K562 (cell line): ENCODE measurements around the gene EIF5. TPM values are rescaled to one million over a fixed set of nuclear protein-coding genes. Genes with fewer than 3 reads are reported as not detected.

Experiments used
- ATAC-seq: fragments of 200-7000 bp; cut with Tn5 transposase; 3 replicates; pipeline ENCODE4 v1.9.1; 2020; ENCODE audit warnings: moderate library complexity
- BruUV-seq: library from RNA; stranded (reverse); fragments of 400-500 nt; replicated peaks from 2 replicates; lab custom pipeline; 2021; lab: Mats Ljungman, UMichigan
- CTCF ChIA-PET: fragments of 300-600 bp; formaldehyde crosslinking; extraction: SDS; loops from one replicate; lab custom pipeline; 2021; ENCODE audit warnings: low intra/inter-chr PET ratio; lab: Yijun Ruan, JAX
- POLR2A ChIA-PET: fragments of 300-600, 350-650 bp; sonication (Branson Sonifier 250); formaldehyde crosslinking; extraction: SDS; loops from one replicate; lab custom pipeline; 2021; ENCODE audit warnings: antibody characterized with exemption, inconsistent platforms; lab: Yijun Ruan, JAX
- DNase-seq, 4 experiments: peaks; one replicate each; pipeline versions ENCODE4 v3.0.0 to v3.0.0-alpha.2; 2011 to 2018; ENCODE audit warnings: low spot score in 3 of 4, mixed read lengths in 3 of 4; ENCODE audit errors: extremely low read depth in 1 of 4
- FAIRE-seq: peaks from 2 replicates; lab custom pipeline; 2011; peaks lifted over from hg19 to GRCh38; lab: Jason Lieb, UNC
- H2AFZ ChIP-seq: 2 replicates; pipeline ENCODE4 v1.6.0; 2011; ENCODE audit warnings: low read depth, low read length, control low read depth, inconsistent platforms
- H3K27ac ChIP-seq: fragments of 200-600 bp; 3 replicates; pipeline ENCODE4 v1.8.0; 2011; ENCODE audit warnings: low read depth, mild to moderate bottlenecking, control low read depth, inconsistent platforms, low read length, moderate library complexity, mixed read lengths; ENCODE audit errors: extremely low read depth
- H3K27me3 ChIP-seq, 2 experiments: fragments of 300-600 bp in 1 of 2; 2 replicates in 1 of 2; 3 replicates in 1 of 2; pipeline versions ENCODE4 v1.6.0 to v1.8.0; 2011; ENCODE audit warnings: inconsistent platforms in 2 of 2, low read length in 2 of 2, mild to moderate bottlenecking in 1 of 2, mixed read lengths in 1 of 2, moderate library complexity in 1 of 2; ENCODE audit not compliant: control insufficient read depth in 2 of 2, insufficient read depth in 2 of 2
- H3K36me3 ChIP-seq: fragments of 300-600 bp; 3 replicates; pipeline ENCODE4 v1.8.0; 2011; ENCODE audit warnings: mild to moderate bottlenecking, low read length, inconsistent platforms; ENCODE audit not compliant: control insufficient read depth, insufficient read depth
- H3K4me1 ChIP-seq, 2 experiments: fragments of 200-600 bp in 1 of 2; replicated peaks in 1 of 2; 2 replicates in 1 of 2; 3 replicates in 1 of 2; pipeline versions ENCODE4 v1.5.1 to v1.8.0; 2011; ENCODE audit warnings: inconsistent platforms in 2 of 2, low read length in 2 of 2, mild to moderate bottlenecking in 1 of 2, mixed read lengths in 1 of 2, moderate library complexity in 1 of 2; ENCODE audit not compliant: control insufficient read depth in 2 of 2, insufficient read depth in 2 of 2
- H3K4me2 ChIP-seq: 2 replicates; pipeline ENCODE4 v1.6.1; 2011; ENCODE audit warnings: low read length, control low read depth, inconsistent platforms, mixed read lengths; ENCODE audit not compliant: insufficient read depth
- H3K4me3 ChIP-seq: fragments of 200-600 bp; sonication (generic), shearing (Covaris generic); 2 replicates; pipeline ENCODE4 v1.5.1; 2016; ENCODE audit warnings: control low read depth, inconsistent platforms
- H3K79me2 ChIP-seq: fragments of 200-600 bp; 3 replicates; pipeline ENCODE4 v1.8.0; 2011; ENCODE audit warnings: low read length, inconsistent platforms; ENCODE audit not compliant: control insufficient read depth, insufficient read depth
- H3K9ac ChIP-seq, 2 experiments: 2 replicates each; pipeline versions ENCODE4 v1.6.0 to v1.6.1; 2011; ENCODE audit warnings: low read depth in 2 of 2, low read length in 2 of 2, control low read depth in 1 of 2, inconsistent platforms in 1 of 2, mild to moderate bottlenecking in 1 of 2, mixed read lengths in 1 of 2; ENCODE audit not compliant: insufficient read depth in 1 of 2
- H3K9me1 ChIP-seq: one replicate; pipeline ENCODE4 v1.6.0; 2011; ENCODE audit warnings: inconsistent platforms, mild to moderate bottlenecking, low read length, moderate library complexity; ENCODE audit not compliant: control insufficient read depth, insufficient read depth
- H3K9me3 ChIP-seq: replicated peaks from 2 replicates; pipeline ENCODE4 v1.5.1; 2011; ENCODE audit warnings: low read depth, low read length, inconsistent platforms; ENCODE audit not compliant: control insufficient read depth, insufficient read depth
- H4K20me1 ChIP-seq: replicated peaks from 2 replicates; pipeline ENCODE4 v1.6.1; 2011; ENCODE audit warnings: low read length, inconsistent platforms, mixed read lengths; ENCODE audit not compliant: control insufficient read depth, insufficient read depth
- BRCA1 ChIP-seq, 2 experiments: fragments of 450-650 bp in 1 of 2; sonication (generic) in 1 of 2; formaldehyde crosslinking in 1 of 2; IDR thresholded peaks; 2 replicates each; pipeline versions ENCODE4 v1.5.0 to v1.6.1; 2017 to 2020; ENCODE audit warnings: mild to moderate bottlenecking in 1 of 2, missing genetic modification reagents in 1 of 2
- MAZ ChIP-seq, 2 experiments: fragments of 450-650 bp in 1 of 2; sonication (generic) in 1 of 2; formaldehyde crosslinking; IDR thresholded peaks in 1 of 2; conservative IDR thresholded peaks in 1 of 2; 2 replicates each; pipeline versions ENCODE4 v1.4.0 to v1.5.0; 2020; ENCODE audit warnings: mild to moderate bottlenecking in 1 of 2, missing genetic modification reagents in 1 of 2
- PATZ1 ChIP-seq: fragments of 250-450 bp; sonication (Bioruptor Pico); IDR thresholded peaks from 2 replicates; pipeline ENCODE4 v1.5.0; 2020; ENCODE audit warnings: mild to moderate bottlenecking, borderline replicate concordance
- POLR3G ChIP-seq: IDR thresholded peaks from 2 replicates; pipeline ENCODE4 v1.6.1; 2011; ENCODE audit not compliant: insufficient read length, insufficient replicate concordance; ENCODE audit errors: extremely low read depth
- SMARCA4 ChIP-seq: fragments of 450-650 bp; IDR thresholded peaks from 2 replicates; pipeline ENCODE4 v1.6.1; 2016
- SOX6 ChIP-seq: fragments of 450-650 bp; IDR thresholded peaks from 2 replicates; pipeline ENCODE4 v1.6.1; 2014; ENCODE audit warnings: mild to moderate bottlenecking
- TAF1 ChIP-seq: IDR thresholded peaks from 2 replicates; pipeline ENCODE4 v1.6.1; 2011; ENCODE audit warnings: mild to moderate bottlenecking, low read length, moderate library complexity; ENCODE audit not compliant: insufficient read depth, control insufficient read depth, severe bottlenecking; ENCODE audit errors: extremely low read depth
- TAF7 ChIP-seq: fragments of 450-650 bp; IDR thresholded peaks from 2 replicates; pipeline ENCODE4 v1.6.1; 2016; ENCODE audit warnings: missing genetic modification characterization, missing compliant biosample characterization
- TBP ChIP-seq: optimal IDR thresholded peaks from 2 replicates; pipeline ENCODE3; 2011; ENCODE audit warnings: low read depth, low read length, improper control_type of control experiment
- YY1 ChIP-seq, 3 experiments: IDR thresholded peaks; 2 replicates each; pipeline ENCODE4 v1.6.1; 2011; ENCODE audit warnings: low read length in 2 of 3, mild to moderate bottlenecking in 2 of 3, moderate library complexity in 2 of 3, borderline replicate concordance in 1 of 3, control low read depth in 1 of 3, low read depth in 1 of 3; ENCODE audit not compliant: insufficient read depth in 3 of 3, insufficient replicate concordance in 2 of 3, control insufficient read depth in 1 of 3, insufficient read length in 1 of 3; ENCODE audit errors: extremely low read depth in 1 of 3
- WGBS: fragments of 100-300 bp; shearing (Covaris generic); methylation state at CpG from one replicate; pipeline ENCODE4 v1.1.6; 2016; ENCODE audit warnings: low coverage, mixed read lengths; ENCODE audit not compliant: insufficient coverage; ENCODE audit errors: missing lambda C conversion rate; 5-methylcytosine and 5-hydroxymethylcytosine counted together
- in situ Hi-C: fragments of 300-500 bp; cut with MboI; formaldehyde crosslinking; loops from 4 replicates; pipeline ENCODE4 v1.15.0; 2018; ENCODE audit warnings: inconsistent platforms, mixed read lengths
- intact Hi-C: fragments of 100-400 bp; cut with micrococcal nuclease; formaldehyde crosslinking; loops from 2 replicates; pipeline ENCODE4 v1.14.2; 2022
- polyA plus RNA-seq, 8 experiments: library from polyadenylated mRNA; depleted of rRNA in 4 of 8; stranded (reverse) in 5 of 8; unstranded in 3 of 8; fragments of >200 nt; fragmentation: Nextera tagmentation in 2 of 8; fragmentation: Illumina TruSeq in 1 of 8; extraction: Ambion mirVana in 2 of 8; extraction: Trizol in 1 of 8; gene quantifications; 2 replicates each; pipeline versions ENCODE4 v1.2.1 to v1.2.3, GENCODE V29; 2011 to 2014; ENCODE audit warnings: inconsistent platforms in 1 of 8, missing spikeins in 1 of 8
- total RNA-seq, 7 experiments: library from RNA; depleted of rRNA in 6 of 7; stranded (reverse); fragments of >200 nt in 6 of 7; fragmentation: Illumina TruSeq in 2 of 7; extraction: Trizol in 2 of 7; gene quantifications; 2 replicates each; pipeline versions ENCODE4 v1.2.1 to v1.2.3, GENCODE V29; 2011 to 2021; ENCODE audit warnings: low replicate concordance in 1 of 7
- TF ChIP-seq, protein P1 (sequence below): fragments of 150-350 bp; conservative IDR thresholded peaks from 2 replicates; pipeline ENCODE4 v1.6.1; 2014; ENCODE audit warnings: low read length

Gene EIF5
- total and polyA plus RNA-seq, 9 of the 15 experiments (the other 6 are each of a cell fraction or from before 2014, with no cell fraction given), result 92.7 to 442 (median 190) TPM

GRCh38 chr14:103292426-103293374, 41.3 kb upstream of the EIF5 start (continued):
- TF ChIP-seq YY1 (IDR thresholded peaks at IDR 0.05; ENCODE audit: borderline replicate concordance in 1 of 3, control insufficient read depth in 1 of 3, extremely low read depth in 1 of 3, insufficient read depth in 3 of 3, insufficient read length in 1 of 3, insufficient replicate concordance in 2 of 3, low read depth in 1 of 3, low read length in 2 of 3) (peak in 1 of 3 experiments; percentile 39), PATZ1 (no peak), MAZ (CRISPR knock-in tag; conservative IDR thresholded peaks at IDR 0.05 in 1 of 2, IDR thresholded peaks at IDR 0.05 in 1 of 2) (no peak), BRCA1 (IDR thresholded peaks at IDR 0.05) (no peak), BRCA1 (CRISPR knock-in tag; IDR thresholded peaks at IDR 0.05) (no peak)
- TF ChIP-seq, all 486 proteins: peak for 15

GRCh38 chr14:103293465-103293864, 40.6 kb upstream of the EIF5 start:
- no peaks in the 10 kb centered on the region for H3K27me3 ChIP-seq
- ChIA-PET CTCF (interaction anchor here (0.6 to 1.8 kb wide), 7 partner anchors 152 to 221 kb away, joined by 3 to 11 read pairs (median 3); no protein-coding TSS in a partner anchor), POLR2A (no interaction called here)
- no TSS peak for BruUV-seq
- H3K9ac ChIP-seq, result no peak overlapping the region; a peak in 1 of 4 replicates
- DNase-seq (no peak), FAIRE-seq (no peak), ATAC-seq (no peak)
- peaks cover 0 to 4% of the 10 kb centered on the region in 2 experiments; a peak in 2 of 5 replicates for H3K4me1 ChIP-seq
- no peak overlapping the region for H2AFZ ChIP-seq
- WGBS, result 33% methylated on average over 6 of the region's 7 CpGs
- H3K9me3 ChIP-seq, result no peaks in the 10 kb centered on the region
- H3K4me2 ChIP-seq, result no peak overlapping the region
- H3K4me3 ChIP-seq, result no peak overlapping the region
- intact Hi-C loops (loop anchor here (2.0 kb wide), 2 partner anchors 189 to 215 kb away; no protein-coding TSS in a partner anchor), in situ Hi-C loops (loop anchor here (10.0 kb wide), 1 partner anchor 189 kb away; no protein-coding TSS in a partner anchor)
- no peaks in the 10 kb centered on the region for H3K79me2 ChIP-seq
- H3K27ac ChIP-seq, result no peak overlapping the region
- H4K20me1 ChIP-seq, result no peaks in the 10 kb centered on the region
- no peaks in the 10 kb centered on the region for H3K36me3 ChIP-seq
- H3K9me1 ChIP-seq, result no peaks in the 10 kb centered on the region
- no peak for TF ChIP-seq TAF7 (tag)
- no peak for TF ChIP-seq TAF1
- no peak for TF ChIP-seq SOX6
- TF ChIP-seq SMARCA4, result no peak
- no peak for TF ChIP-seq POLR3G
- TF ChIP-seq, protein P1, sequence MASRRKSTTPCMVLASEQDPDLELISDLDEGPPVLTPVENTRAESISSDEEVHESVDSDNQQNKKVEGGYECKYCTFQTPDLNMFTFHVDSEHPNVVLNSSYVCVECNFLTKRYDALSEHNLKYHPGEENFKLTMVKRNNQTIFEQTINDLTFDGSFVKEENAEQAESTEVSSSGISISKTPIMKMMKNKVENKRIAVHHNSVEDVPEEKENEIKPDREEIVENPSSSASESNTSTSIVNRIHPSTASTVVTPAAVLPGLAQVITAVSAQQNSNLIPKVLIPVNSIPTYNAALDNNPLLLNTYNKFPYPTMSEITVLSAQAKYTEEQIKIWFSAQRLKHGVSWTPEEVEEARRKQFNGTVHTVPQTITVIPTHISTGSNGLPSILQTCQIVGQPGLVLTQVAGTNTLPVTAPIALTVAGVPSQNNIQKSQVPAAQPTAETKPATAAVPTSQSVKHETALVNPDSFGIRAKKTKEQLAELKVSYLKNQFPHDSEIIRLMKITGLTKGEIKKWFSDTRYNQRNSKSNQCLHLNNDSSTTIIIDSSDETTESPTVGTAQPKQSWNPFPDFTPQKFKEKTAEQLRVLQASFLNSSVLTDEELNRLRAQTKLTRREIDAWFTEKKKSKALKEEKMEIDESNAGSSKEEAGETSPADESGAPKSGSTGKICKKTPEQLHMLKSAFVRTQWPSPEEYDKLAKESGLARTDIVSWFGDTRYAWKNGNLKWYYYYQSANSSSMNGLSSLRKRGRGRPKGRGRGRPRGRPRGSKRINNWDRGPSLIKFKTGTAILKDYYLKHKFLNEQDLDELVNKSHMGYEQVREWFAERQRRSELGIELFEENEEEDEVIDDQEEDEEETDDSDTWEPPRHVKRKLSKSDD, result no peak
- no peak for TF ChIP-seq TBP
